ENCODE data around the gene ZNF438.

ZNF438 gene

DNA sequence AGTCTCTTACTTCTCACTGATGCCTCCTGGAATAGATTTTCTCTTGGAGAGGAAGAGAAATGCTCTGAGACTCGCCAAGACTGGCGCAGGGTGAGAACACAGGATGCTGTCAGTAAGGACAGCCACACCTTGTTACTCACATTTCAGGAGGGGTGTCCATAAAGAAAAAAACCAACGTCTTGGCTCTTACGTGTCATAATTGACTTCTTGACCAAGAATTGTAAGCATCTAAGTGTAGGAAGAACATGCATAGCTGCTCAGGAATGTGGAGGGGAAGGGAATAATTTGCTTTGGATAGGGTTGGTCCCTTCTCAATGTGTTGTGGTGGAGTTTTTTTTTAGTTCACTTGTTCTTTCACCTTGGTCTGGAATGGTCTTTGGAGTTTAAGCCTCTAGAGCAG lies 43.8 kb upstream of the ZNF438 start:
- Histone ChIP-seq H3K27ac (ENCODE audit: low read length) (no peak overlapping the region), H3K36me3 (ENCODE audit: insufficient read depth, low read length) (no peaks in the 10 kb centered on the region), H2AFZ (ENCODE audit: low read depth, low read length) (no peak overlapping the region), H3K79me2 (ENCODE audit: insufficient read depth, low read length) (no peaks in the 10 kb centered on the region), H3K27me3 (ENCODE audit: insufficient read depth, low read length, poor library complexity) (no peaks in the 10 kb centered on the region), H4K20me1 (ENCODE audit: insufficient read depth, low read length) (no peaks in the 10 kb centered on the region), H3K4me3 (ENCODE audit: low read depth in 1 of 2, low read length in 2 of 2) (no peak overlapping the region), H3K9me3 (ENCODE audit: insufficient read depth, low read length, severe bottlenecking) (no peaks in the 10 kb centered on the region), H3K9ac (ENCODE audit: low read depth, low read length) (no peak overlapping the region), H3K4me2 (ENCODE audit: insufficient read depth, low read length) (no peak overlapping the region), H3K4me1 (ENCODE audit: insufficient read depth, low read length) (peaks cover 25% of the 10 kb centered on the region)
- no peak for ATAC-seq (ENCODE audit: insufficient read depth, low read depth)
- TF ChIP-seq, protein P1, sequence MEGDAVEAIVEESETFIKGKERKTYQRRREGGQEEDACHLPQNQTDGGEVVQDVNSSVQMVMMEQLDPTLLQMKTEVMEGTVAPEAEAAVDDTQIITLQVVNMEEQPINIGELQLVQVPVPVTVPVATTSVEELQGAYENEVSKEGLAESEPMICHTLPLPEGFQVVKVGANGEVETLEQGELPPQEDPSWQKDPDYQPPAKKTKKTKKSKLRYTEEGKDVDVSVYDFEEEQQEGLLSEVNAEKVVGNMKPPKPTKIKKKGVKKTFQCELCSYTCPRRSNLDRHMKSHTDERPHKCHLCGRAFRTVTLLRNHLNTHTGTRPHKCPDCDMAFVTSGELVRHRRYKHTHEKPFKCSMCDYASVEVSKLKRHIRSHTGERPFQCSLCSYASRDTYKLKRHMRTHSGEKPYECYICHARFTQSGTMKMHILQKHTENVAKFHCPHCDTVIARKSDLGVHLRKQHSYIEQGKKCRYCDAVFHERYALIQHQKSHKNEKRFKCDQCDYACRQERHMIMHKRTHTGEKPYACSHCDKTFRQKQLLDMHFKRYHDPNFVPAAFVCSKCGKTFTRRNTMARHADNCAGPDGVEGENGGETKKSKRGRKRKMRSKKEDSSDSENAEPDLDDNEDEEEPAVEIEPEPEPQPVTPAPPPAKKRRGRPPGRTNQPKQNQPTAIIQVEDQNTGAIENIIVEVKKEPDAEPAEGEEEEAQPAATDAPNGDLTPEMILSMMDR (IDR thresholded peaks at IDR 0.05; ENCODE audit: borderline replicate concordance, extremely low read depth, low read length, poor library complexity, severe bottlenecking), result no peak
- no peak for TF ChIP-seq EZH2 (IDR thresholded peaks at IDR 0.05; ENCODE audit: borderline replicate concordance, low read depth, low read length, severe bottlenecking)
- no peak for DNase-seq

DNA sequence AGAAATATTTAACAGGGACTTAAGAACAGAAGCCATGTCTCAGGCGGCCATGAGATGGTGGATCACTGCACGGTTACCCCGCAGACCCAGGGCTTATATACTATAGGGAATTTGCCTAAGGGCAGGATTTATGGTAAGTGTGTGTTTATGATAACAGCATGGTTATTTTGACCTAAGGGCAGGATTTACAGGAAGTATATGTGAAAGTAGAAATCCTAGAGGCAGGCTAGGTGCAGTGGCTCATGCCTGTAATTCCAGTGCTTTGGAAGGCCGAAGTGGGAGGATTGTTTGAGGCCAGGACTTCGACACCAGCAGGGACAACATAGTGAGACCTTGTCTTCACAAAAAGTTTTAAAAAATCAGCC lies 43.0 kb upstream of the ZNF438 start:
- Histone ChIP-seq H4K20me1 (ENCODE audit: insufficient read depth, low read length) (no peaks in the 10 kb centered on the region), H3K4me2 (ENCODE audit: insufficient read depth, low read length) (no peak overlapping the region), H3K9me3 (ENCODE audit: insufficient read depth, low read length, severe bottlenecking) (no peaks in the 10 kb centered on the region), H3K79me2 (ENCODE audit: insufficient read depth, low read length) (no peaks in the 10 kb centered on the region), H3K9ac (ENCODE audit: low read depth, low read length) (no peak overlapping the region), H3K4me1 (ENCODE audit: insufficient read depth, low read length) (peaks cover 32% of the 10 kb centered on the region), H3K27ac (ENCODE audit: low read length) (no peak overlapping the region), H3K27me3 (ENCODE audit: insufficient read depth, low read length, poor library complexity) (no peaks in the 10 kb centered on the region), H3K4me3 (ENCODE audit: low read depth in 1 of 2, low read length in 2 of 2) (no peak overlapping the region), H3K36me3 (ENCODE audit: insufficient read depth, low read length) (no peaks in the 10 kb centered on the region), H2AFZ (ENCODE audit: low read depth, low read length) (no peak overlapping the region)
- ATAC-seq (ENCODE audit: insufficient read depth, low read depth) (no peak), DNase-seq (no peak)
- no peak for TF ChIP-seq EZH2 (IDR thresholded peaks at IDR 0.05; ENCODE audit: borderline replicate concordance, low read depth, low read length, severe bottlenecking)
- TF ChIP-seq, protein P1 (IDR thresholded peaks at IDR 0.05; ENCODE audit: borderline replicate concordance, extremely low read depth, low read length, poor library complexity, severe bottlenecking), result no peak

DNA sequence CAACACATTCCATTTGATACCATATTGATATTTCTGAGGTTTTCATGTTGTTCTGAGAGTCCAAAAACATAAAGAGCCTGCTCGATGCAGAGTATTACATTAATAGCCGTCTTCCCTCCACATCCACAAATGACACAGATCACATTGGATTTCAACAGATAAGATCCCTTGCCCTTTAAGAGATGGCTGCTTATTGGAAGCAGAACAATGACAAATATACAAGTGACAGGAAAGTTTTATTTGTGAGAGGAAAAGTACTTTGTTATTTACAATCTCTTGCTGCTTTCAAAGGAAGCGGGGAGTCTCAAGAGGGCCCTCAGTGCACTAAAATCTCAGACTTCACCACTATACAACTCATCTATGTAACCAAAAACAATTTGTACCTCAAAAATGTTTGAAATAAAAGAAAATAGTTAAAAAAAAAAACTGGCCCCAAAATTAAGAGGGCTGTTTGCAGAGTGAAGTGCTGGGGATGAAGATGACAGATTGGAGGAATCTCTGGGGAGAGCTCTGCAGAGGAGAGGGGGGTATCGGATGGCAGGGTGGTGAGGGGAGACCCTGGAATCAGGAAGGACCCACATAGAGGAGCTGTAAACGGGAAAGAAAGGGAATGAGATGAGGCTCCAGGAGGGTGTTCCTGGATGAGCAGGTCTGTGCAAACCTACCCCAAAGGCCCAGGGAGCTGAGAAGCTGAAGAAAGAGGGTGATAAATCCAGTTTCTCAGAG lies 42.5 kb upstream of the ZNF438 start:
- TF ChIP-seq EZH2 (IDR thresholded peaks at IDR 0.05; ENCODE audit: borderline replicate concordance, low read depth, low read length, severe bottlenecking), result no peak
- TF ChIP-seq, protein P1 (IDR thresholded peaks at IDR 0.05; ENCODE audit: borderline replicate concordance, extremely low read depth, low read length, poor library complexity, severe bottlenecking), result no peak

More for the DNA sequence above, 42.5 kb upstream of the ZNF438 start:
- ATAC-seq (ENCODE audit: insufficient read depth, low read depth) (no peak), DNase-seq (no peak)
- Histone ChIP-seq H3K27me3 (ENCODE audit: insufficient read depth, low read length, poor library complexity) (no peaks in the 10 kb centered on the region), H3K36me3 (ENCODE audit: insufficient read depth, low read length) (no peaks in the 10 kb centered on the region), H3K79me2 (ENCODE audit: insufficient read depth, low read length) (no peaks in the 10 kb centered on the region), H3K4me2 (ENCODE audit: insufficient read depth, low read length) (no peak overlapping the region), H4K20me1 (ENCODE audit: insufficient read depth, low read length) (no peaks in the 10 kb centered on the region), H3K4me3 (ENCODE audit: low read depth in 1 of 2, low read length in 2 of 2) (no peak overlapping the region), H2AFZ (ENCODE audit: low read depth, low read length) (no peak overlapping the region), H3K4me1 (ENCODE audit: insufficient read depth, low read length) (peaks cover 37% of the 10 kb centered on the region), H3K27ac (ENCODE audit: low read length) (no peak overlapping the region), H3K9me3 (ENCODE audit: insufficient read depth, low read length, severe bottlenecking) (no peaks in the 10 kb centered on the region), H3K9ac (ENCODE audit: low read depth, low read length) (no peak overlapping the region)
